ENCODE data around the gene MAP2K5. TPM values are rescaled to one million over a fixed set of nuclear protein-coding genes. Genes with fewer than 3 reads are reported as not detected.

MAP2K5 gene
- total RNA-seq, 3 donors from 2014 or later, result 26.4 to 36.4 (median 30.3) TPM

DNA sequence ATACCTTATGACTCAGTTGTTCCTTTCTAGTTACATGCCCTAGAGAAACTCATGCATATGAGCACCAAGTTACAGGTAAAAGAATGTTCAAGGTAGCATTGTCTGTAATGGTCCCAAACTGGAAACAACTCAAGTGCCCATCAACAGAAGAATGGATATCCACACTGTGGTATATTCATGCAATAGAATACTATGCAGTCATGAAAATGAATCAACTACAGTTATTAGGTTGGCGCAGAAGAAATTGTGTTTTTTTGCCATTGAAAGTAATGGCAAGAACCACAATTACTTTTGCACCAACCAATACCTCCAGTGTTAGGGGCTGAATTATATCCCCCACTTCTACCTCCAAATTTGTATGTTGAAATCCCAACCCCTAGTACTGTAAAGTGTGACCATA lies 307.0 kb downstream of the MAP2K5 start:
- DNase-seq (no peak), ATAC-seq (no peak)
- Histone ChIP-seq H3K36me3 (ENCODE audit: low read depth) (no peaks in the 10 kb centered on the region), H3K9me3 (no peaks in the 10 kb centered on the region), H3K4me3 (no peak overlapping the region), H3K4me1 (ENCODE audit: low read depth) (no peaks in the 10 kb centered on the region)
- TF ChIP-seq, protein P1, sequence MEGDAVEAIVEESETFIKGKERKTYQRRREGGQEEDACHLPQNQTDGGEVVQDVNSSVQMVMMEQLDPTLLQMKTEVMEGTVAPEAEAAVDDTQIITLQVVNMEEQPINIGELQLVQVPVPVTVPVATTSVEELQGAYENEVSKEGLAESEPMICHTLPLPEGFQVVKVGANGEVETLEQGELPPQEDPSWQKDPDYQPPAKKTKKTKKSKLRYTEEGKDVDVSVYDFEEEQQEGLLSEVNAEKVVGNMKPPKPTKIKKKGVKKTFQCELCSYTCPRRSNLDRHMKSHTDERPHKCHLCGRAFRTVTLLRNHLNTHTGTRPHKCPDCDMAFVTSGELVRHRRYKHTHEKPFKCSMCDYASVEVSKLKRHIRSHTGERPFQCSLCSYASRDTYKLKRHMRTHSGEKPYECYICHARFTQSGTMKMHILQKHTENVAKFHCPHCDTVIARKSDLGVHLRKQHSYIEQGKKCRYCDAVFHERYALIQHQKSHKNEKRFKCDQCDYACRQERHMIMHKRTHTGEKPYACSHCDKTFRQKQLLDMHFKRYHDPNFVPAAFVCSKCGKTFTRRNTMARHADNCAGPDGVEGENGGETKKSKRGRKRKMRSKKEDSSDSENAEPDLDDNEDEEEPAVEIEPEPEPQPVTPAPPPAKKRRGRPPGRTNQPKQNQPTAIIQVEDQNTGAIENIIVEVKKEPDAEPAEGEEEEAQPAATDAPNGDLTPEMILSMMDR (IDR thresholded peaks at IDR 0.05), result no peak
- intact Hi-C loops (cut with DNase I, micrococcal nuclease), result no loop called here

DNA sequence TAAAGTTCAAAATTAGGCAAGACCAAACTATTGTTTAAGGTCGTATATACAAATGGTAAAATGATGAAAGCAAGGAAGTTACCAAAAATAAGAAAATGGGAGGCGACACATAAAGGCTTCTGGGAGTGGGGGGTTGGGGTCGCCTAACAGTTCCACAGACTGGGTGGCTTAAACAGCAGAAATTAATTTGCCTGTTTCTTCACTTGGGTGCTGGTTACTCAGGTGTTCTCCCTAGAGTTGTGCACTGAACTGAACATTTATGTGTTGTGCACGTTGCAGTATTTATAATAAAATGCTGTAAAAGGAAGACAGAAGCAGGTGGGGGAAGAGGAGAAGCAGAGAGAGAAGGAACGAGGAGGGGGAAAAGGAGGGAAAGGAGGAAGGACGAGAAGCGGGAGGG lies 307.8 kb downstream of the MAP2K5 start:
- TF ChIP-seq, protein P1 (IDR thresholded peaks at IDR 0.05), result no peak
- no peak for ATAC-seq

DNA sequence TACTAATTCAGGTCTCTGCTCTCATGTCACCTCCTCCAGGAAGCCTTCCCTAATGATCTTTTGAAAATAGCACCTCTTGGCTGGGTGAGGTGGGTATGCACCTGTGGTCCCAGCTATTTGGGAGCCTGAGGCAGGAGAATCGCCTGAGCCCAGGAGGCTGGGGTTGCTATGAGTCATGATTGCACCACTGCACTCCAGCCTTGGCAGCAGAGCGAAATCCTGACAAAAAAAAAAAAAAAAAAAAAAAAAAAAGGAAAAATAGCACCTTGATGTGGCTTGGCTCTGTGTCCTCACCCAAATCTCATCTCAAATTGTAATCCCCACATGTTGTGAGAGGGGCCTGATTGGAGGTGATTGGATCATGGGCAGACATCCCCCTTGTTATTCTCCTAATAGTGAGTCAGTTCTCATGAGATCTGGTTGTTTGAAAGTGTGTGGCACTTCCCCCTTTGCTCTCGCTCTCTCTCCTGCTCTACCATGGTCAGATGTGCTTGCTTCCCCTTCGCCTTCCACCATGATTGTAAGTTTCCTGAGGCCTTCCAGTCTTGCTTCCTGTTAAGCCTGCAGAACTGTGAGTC lies 308.6 kb downstream of the MAP2K5 start:
- ATAC-seq (no peak), DNase-seq (no peak)
- intact Hi-C loops (cut with DNase I, micrococcal nuclease), result no loop called here
- TF ChIP-seq, protein P1 (IDR thresholded peaks at IDR 0.05), result no peak
- H3K9me3 ChIP-seq, result no peaks in the 10 kb centered on the region
- no peaks in the 10 kb centered on the region for H3K36me3 ChIP-seq (ENCODE audit: low read depth)
- no peaks in the 10 kb centered on the region for H3K4me1 ChIP-seq (ENCODE audit: low read depth)
- no peak overlapping the region for H3K4me3 ChIP-seq

More for the DNA sequence above, 307.8 kb downstream of the MAP2K5 start:
- Histone ChIP-seq H3K4me1 (ENCODE audit: low read depth) (no peaks in the 10 kb centered on the region), H3K4me3 (no peak overlapping the region), H3K36me3 (ENCODE audit: low read depth) (no peaks in the 10 kb centered on the region), H3K9me3 (no peaks in the 10 kb centered on the region)
- intact Hi-C loops (cut with DNase I, micrococcal nuclease), result no loop called here
- no peak for DNase-seq

DNA sequence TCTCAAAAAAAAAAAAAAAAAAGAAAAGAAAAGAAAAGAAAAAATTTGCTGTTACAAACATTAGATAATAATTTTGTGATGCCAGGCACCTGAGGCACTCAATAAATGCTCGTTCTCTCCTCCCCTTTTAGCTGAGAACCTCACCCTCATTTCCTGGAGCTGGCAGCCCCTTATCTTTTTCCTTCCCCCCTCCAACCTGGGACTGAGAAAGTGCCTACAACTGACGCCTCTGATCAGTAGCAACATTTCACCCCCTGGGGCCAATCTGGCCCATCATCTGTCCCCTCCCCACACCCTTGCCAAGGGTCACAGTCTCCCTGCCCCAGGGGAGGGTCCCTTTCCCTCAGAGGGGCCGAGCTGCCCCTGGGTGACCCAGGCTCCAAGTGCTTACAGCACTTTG lies 309.9 kb downstream of the MAP2K5 start:
- intact Hi-C loops (cut with DNase I, micrococcal nuclease), result no loop called here
- TF ChIP-seq, protein P1 (IDR thresholded peaks at IDR 0.05), result no peak
- ATAC-seq (no peak), DNase-seq (no peak)
- Histone ChIP-seq H3K4me1 (ENCODE audit: low read depth) (no peaks in the 10 kb centered on the region), H3K4me3 (no peak overlapping the region), H3K9me3 (no peaks in the 10 kb centered on the region), H3K36me3 (ENCODE audit: low read depth) (no peaks in the 10 kb centered on the region)

DNA sequence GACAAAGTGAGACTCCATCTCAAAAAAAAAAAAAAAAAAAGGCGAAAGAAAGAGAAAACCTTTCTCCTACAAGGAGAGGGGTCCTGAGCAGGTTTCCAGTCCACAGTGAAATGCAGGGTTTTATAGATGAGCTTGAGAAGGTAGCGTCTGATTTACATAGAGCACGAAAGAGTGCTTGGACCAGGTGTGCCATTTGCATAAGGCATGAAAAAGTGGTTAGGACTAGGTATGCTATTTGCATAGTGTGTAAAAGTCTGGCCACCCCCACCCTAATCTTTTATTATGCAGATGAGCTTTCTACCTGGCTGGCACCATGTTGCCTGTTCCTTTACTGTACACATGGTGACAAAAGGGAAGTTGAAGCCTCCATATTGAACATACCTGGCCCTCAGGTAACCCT lies 311.0 kb downstream of the MAP2K5 start:
- H3K9me3 ChIP-seq, result no peaks in the 10 kb centered on the region
- no peaks in the 10 kb centered on the region for H3K36me3 ChIP-seq (ENCODE audit: low read depth)
- H3K4me1 ChIP-seq (ENCODE audit: low read depth), result no peaks in the 10 kb centered on the region
- DNase-seq, result no peak
- no peak overlapping the region for H3K4me3 ChIP-seq
- TF ChIP-seq, protein P1 (IDR thresholded peaks at IDR 0.05), result no peak
- ATAC-seq, result no peak
- intact Hi-C loops (cut with DNase I, micrococcal nuclease), result no loop called here

DNA sequence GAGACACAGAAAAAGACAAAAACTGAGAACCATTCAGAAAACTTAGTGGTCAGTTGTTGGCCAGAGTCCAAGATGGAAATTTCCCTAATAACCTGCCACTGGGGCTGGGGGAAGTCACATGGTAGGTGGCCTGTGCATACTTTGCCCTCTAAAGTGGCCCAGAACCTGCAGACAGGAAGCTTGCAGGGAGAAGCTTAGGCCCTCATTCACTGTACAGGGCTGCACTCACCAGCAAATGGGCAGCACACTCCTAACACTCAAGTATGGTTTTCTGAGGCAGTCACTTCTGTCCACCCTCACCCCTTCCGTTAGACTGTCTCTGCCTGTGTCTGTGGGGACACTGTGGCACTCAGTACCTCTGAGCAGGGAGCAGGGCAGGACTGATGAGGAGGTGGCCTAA lies 311.9 kb downstream of the MAP2K5 start:
- TF ChIP-seq, protein P1 (IDR thresholded peaks at IDR 0.05), result no peak
- no peak overlapping the region for H3K4me3 ChIP-seq
- no peaks in the 10 kb centered on the region for H3K36me3 ChIP-seq (ENCODE audit: low read depth)
- ATAC-seq, result no peak
- H3K4me1 ChIP-seq (ENCODE audit: low read depth), result no peaks in the 10 kb centered on the region
- intact Hi-C loops (cut with DNase I, micrococcal nuclease), result no loop called here
- DNase-seq, result no peak
- H3K9me3 ChIP-seq, result no peaks in the 10 kb centered on the region
